Measurements from ENCODE around the gene PCGF1. TPM values are rescaled to one million over a fixed set of nuclear protein-coding genes. Genes with fewer than 3 reads are reported as not detected.

PCGF1 gene
- total and polyA plus RNA-seq, 2 of the 13 experiments (the other 11 are each of a cell fraction or from before 2014, with no cell fraction given) = 20.4 to 22.6 TPM

DNA sequence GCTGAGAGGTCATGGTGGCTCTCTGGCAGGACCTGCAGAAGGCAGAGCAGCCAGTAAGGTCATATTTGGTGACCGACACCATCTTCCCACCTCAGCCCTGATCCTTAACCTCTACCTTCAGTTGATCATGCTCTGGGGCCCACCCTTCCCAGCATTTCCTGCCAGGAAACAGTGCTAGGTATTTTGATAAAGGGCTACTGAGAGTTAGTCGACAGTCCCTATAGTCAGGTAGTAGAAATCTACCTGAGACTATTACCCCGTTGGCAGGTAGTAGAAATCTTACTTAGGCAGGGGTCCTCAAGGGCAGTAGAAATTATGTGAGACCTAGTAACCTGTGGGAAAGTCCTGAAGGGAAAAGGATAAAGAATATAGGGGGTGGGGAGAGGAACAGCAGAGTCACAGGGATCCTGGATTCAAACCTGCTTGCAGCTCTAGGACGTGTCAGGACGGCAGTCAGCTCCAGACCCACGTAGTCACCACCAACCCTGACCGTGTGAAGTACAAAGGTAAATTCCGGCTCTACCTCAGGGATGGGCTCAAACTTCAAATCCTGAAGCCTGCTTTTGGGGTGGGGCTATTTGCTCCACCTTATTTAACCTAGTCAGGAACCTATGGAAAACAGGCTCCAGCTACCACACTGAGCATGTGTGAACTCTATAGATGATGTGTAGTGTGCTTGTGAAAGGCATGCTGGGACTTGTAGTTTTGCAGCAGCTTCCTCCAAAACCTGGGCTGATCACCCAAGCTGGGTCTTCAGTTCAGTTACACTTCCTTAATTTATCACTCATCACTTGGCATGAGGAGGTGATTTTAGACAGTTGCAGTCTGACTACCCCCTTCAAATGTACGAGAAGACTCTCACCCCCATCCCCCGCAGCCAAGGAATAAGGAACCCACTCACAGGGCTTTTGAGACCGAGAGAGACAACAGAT lies 18.5 kb upstream of the PCGF1 start, which contains the start of gene DQX1 (continued):
- peak; percentile 59; the same call in 1 of the 2 replicates for TF ChIP-seq CEBPG (CRISPR knock-in tag; IDR thresholded peaks at IDR 0.05)
- no peak for TF ChIP-seq ARNT (IDR thresholded peaks at IDR 0.05)
- TF ChIP-seq, protein P1, sequence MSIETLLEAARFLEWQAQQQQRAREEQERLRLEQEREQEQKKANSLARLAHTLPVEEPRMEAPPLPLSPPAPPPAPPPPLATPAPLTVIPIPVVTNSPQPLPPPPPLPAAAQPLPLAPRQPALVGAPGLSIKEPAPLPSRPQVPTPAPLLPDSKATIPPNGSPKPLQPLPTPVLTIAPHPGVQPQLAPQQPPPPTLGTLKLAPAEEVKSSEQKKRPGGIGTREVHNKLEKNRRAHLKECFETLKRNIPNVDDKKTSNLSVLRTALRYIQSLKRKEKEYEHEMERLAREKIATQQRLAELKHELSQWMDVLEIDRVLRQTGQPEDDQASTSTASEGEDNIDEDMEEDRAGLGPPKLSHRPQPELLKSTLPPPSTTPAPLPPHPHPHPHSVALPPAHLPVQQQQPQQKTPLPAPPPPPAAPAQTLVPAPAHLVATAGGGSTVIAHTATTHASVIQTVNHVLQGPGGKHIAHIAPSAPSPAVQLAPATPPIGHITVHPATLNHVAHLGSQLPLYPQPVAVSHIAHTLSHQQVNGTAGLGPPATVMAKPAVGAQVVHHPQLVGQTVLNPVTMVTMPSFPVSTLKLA (IDR thresholded peaks at IDR 0.05) = peak; percentile 40; the same call in 1 of the 2 replicates
- TF ChIP-seq ZNF224 (CRISPR knock-in tag; IDR thresholded peaks at IDR 0.05) = no peak; the same call in 1 of the 2 replicates
- peak; percentile 79; the same call in 1 of the 3 replicates for TF ChIP-seq MXI1 (IDR thresholded peaks at IDR 0.05; ENCODE audit: borderline replicate concordance, low read depth, low read length)
- TF ChIP-seq, protein P2, sequence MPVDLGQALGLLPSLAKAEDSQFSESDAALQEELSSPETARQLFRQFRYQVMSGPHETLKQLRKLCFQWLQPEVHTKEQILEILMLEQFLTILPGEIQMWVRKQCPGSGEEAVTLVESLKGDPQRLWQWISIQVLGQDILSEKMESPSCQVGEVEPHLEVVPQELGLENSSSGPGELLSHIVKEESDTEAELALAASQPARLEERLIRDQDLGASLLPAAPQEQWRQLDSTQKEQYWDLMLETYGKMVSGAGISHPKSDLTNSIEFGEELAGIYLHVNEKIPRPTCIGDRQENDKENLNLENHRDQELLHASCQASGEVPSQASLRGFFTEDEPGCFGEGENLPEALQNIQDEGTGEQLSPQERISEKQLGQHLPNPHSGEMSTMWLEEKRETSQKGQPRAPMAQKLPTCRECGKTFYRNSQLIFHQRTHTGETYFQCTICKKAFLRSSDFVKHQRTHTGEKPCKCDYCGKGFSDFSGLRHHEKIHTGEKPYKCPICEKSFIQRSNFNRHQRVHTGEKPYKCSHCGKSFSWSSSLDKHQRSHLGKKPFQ (CRISPR knock-in tag; IDR thresholded peaks at IDR 0.05; ENCODE audit: insufficient replicate concordance) = peak; percentile 75
- TF ChIP-seq SALL2 (CRISPR knock-in tag; IDR thresholded peaks at IDR 0.05) = no peak
- TF ChIP-seq ZNF558 (CRISPR knock-in tag; IDR thresholded peaks at IDR 0.05; ENCODE audit: borderline replicate concordance) = no peak
- TF ChIP-seq U2AF1 (optimal IDR thresholded peaks at IDR 0.05; ENCODE audit: low read depth, low read length) = no peak
- peak; percentile 38; the same call in 1 of the 2 replicates for TF ChIP-seq BHLHE40 (IDR thresholded peaks at IDR 0.05; ENCODE audit: low read length)
- 0 out of 2 replicates have a peak, but pooled peaks have one; percentile 22 for TF ChIP-seq PHF20 (CRISPR knock-in tag; IDR thresholded peaks at IDR 0.05)
- 0 out of 2 replicates have a peak, but pooled peaks have one; percentile 67 for TF ChIP-seq KLF9 (CRISPR knock-in tag; IDR thresholded peaks at IDR 0.05; ENCODE audit: low read depth)
- peak; percentile 86; the same call in 1 of the 2 replicates for TF ChIP-seq ZBTB42 (CRISPR knock-in tag; IDR thresholded peaks at IDR 0.05)
- peak; percentile 75; the same call in 1 of the 2 replicates for TF ChIP-seq IKZF5 (CRISPR knock-in tag; IDR thresholded peaks at IDR 0.05)
- no peak for TF ChIP-seq PREB (CRISPR knock-in tag; IDR thresholded peaks at IDR 0.05)
- TF ChIP-seq ZNF543 (CRISPR knock-in tag; IDR thresholded peaks at IDR 0.05) = no peak
- no peak for TF ChIP-seq ZNF737 (CRISPR knock-in tag; IDR thresholded peaks at IDR 0.05; ENCODE audit: borderline replicate concordance)
- no peak for TF ChIP-seq LBX2 (CRISPR knock-in tag; IDR thresholded peaks at IDR 0.05; ENCODE audit: borderline replicate concordance)
- TF ChIP-seq SMARCE1 (IDR thresholded peaks at IDR 0.05; ENCODE audit: borderline replicate concordance) = no peak
- TF ChIP-seq TARDBP (CRISPR knock-in tag; IDR thresholded peaks at IDR 0.05) = no peak; the same call in 1 of the 2 replicates
- TF ChIP-seq, protein P3, sequence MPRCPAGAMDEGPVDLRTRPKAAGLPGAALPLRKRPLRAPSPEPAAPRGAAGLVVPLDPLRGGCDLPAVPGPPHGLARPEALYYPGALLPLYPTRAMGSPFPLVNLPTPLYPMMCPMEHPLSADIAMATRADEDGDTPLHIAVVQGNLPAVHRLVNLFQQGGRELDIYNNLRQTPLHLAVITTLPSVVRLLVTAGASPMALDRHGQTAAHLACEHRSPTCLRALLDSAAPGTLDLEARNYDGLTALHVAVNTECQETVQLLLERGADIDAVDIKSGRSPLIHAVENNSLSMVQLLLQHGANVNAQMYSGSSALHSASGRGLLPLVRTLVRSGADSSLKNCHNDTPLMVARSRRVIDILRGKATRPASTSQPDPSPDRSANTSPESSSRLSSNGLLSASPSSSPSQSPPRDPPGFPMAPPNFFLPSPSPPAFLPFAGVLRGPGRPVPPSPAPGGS (CRISPR knock-in tag; IDR thresholded peaks at IDR 0.05) = 0 out of 2 replicates have a peak, but pooled peaks have one; percentile 70
